Liver (tissue), 9 donors: ENCODE data around the gene VOPP1. TPM values are rescaled to one million over a fixed set of nuclear protein-coding genes. Genes with fewer than 3 reads are reported as not detected.

Experiments
- DNase-seq: peaks from one replicate; pipeline ENCODE4 v3.0.0-alpha.2; 2017; ENCODE audit warnings: low spot score
- H3K27ac ChIP-seq, 2 donors: one replicate each; pipeline ENCODE4 v1.7.0; 2013; ENCODE audit warnings: inconsistent platforms in 2 of 2, low read length in 2 of 2, control low read depth in 1 of 2, low read depth in 1 of 2, mild to moderate bottlenecking in 1 of 2
- H3K27me3 ChIP-seq, 4 donors: one replicate each; pipeline versions ENCODE4 v1.6.1 to v1.7.0; 2013; ENCODE audit warnings: low read length in 3 of 4, inconsistent platforms in 1 of 4, mild to moderate bottlenecking in 1 of 4, moderate library complexity in 1 of 4; ENCODE audit not compliant: control insufficient read depth in 4 of 4, insufficient read depth in 4 of 4
- H3K36me3 ChIP-seq, 4 donors: one replicate each; pipeline versions ENCODE4 v1.6.1 to v1.7.0; 2013; ENCODE audit warnings: low read length in 3 of 4, mild to moderate bottlenecking in 3 of 4, low read depth in 1 of 4, moderate library complexity in 1 of 4; ENCODE audit not compliant: control insufficient read depth in 4 of 4, insufficient read depth in 3 of 4
- H3K4me1 ChIP-seq, 4 donors: one replicate each; pipeline versions ENCODE4 v1.6.1 to v1.7.0; 2013; ENCODE audit warnings: low read length in 3 of 4, mild to moderate bottlenecking in 3 of 4, moderate library complexity in 1 of 4; ENCODE audit not compliant: control insufficient read depth in 4 of 4, insufficient read depth in 4 of 4
- H3K4me3 ChIP-seq, 3 donors: one replicate each; pipeline versions ENCODE4 v1.6.1 to v1.7.0; 2013; ENCODE audit warnings: low read length in 3 of 3, control low read depth in 1 of 3, low read depth in 1 of 3, mild to moderate bottlenecking in 1 of 3
- H3K9ac ChIP-seq, 2 donors: one replicate each; pipeline ENCODE4 v1.7.0; 2013; ENCODE audit warnings: low read length in 2 of 2, mild to moderate bottlenecking in 2 of 2, moderate library complexity in 2 of 2, control low read depth in 1 of 2, low read depth in 1 of 2
- H3K9me3 ChIP-seq, 4 donors: one replicate each; pipeline versions ENCODE4 v1.6.1 to v1.7.0; 2013; ENCODE audit warnings: low read length in 3 of 4; ENCODE audit not compliant: control insufficient read depth in 4 of 4
- FOXA1 ChIP-seq: IDR thresholded peaks from 2 replicates; pipeline ENCODE4 v1.6.1; 2016; ENCODE audit warnings: antibody characterized with exemption
- FOXA2 ChIP-seq: IDR thresholded peaks from 2 replicates; pipeline ENCODE4 v1.6.1; 2016; ENCODE audit warnings: antibody characterized with exemption
- HNF4G ChIP-seq: IDR thresholded peaks from 2 replicates; pipeline ENCODE4 v1.6.1; 2016; ENCODE audit warnings: antibody characterized with exemption
- JUND ChIP-seq, 2 donors: IDR thresholded peaks; 2 replicates each; pipeline ENCODE4 v1.6.1; 2016; ENCODE audit warnings: antibody characterized with exemption in 2 of 2
- MAX ChIP-seq: IDR thresholded peaks from 2 replicates; pipeline ENCODE4 v1.6.1; 2016; ENCODE audit warnings: antibody characterized with exemption
- RXRA ChIP-seq, 2 donors: IDR thresholded peaks; 2 replicates each; pipeline ENCODE4 v1.6.1; 2017 to 2018; ENCODE audit warnings: antibody characterized with exemption in 2 of 2, mild to moderate bottlenecking in 1 of 2
- TAF1 ChIP-seq: conservative IDR thresholded peaks from 2 replicates; pipeline ENCODE4 v1.6.1; 2016; ENCODE audit warnings: antibody characterized with exemption, mild to moderate bottlenecking
- YY1 ChIP-seq: IDR thresholded peaks from 2 replicates; pipeline ENCODE4 v1.6.1; 2016; ENCODE audit warnings: antibody characterized with exemption, mild to moderate bottlenecking
- whole genome bisulfite sequencing: extraction: QIAGEN DNeasy Blood & Tissue Kit; methylation state at CpG from one replicate; pipeline ENCODE4 v1.1.7; 2013; 5-methylcytosine and 5-hydroxymethylcytosine counted together
- polyA plus RNA-seq, 2 donors: library from polyadenylated mRNA; stranded (reverse) in 1 of 2; unstranded in 1 of 2; fragments of 200-250 nt in 1 of 2; fragments of >200 nt in 1 of 2; fragmentation: Nextera tagmentation in 1 of 2; extraction: Ambion mirVana in 1 of 2; gene quantifications; one replicate each; pipeline versions ENCODE4 v1.2.1 to v1.2.3, GENCODE V29; 2013 to 2015
- total RNA-seq, 2 donors: library from RNA; depleted of rRNA; stranded (reverse); fragments of >200 nt; gene quantifications; one replicate each; pipeline ENCODE4 v1.2.3, GENCODE V29; 2014
- TF ChIP-seq, protein P1 (sequence below): IDR thresholded peaks from 2 replicates; pipeline ENCODE4 v1.6.1; 2016; ENCODE audit warnings: antibody characterized with exemption
- TF ChIP-seq, protein P2 (sequence below): fragments of 150-350 bp; IDR thresholded peaks from 2 replicates; pipeline ENCODE4 v1.5.1; 2017; ENCODE audit warnings: improper control_type of control experiment, low read depth, low read length; ENCODE audit not compliant: missing input control
- donor health status: healthy.
- donor health status: healthy.
- donor health status: healthy.
- donor health status: healthy.
- donor health status: healthy.

VOPP1 gene
- total and polyA plus RNA-seq, 4 donors: 11.5 to 23.8 (median 21.7) TPM

DNA sequence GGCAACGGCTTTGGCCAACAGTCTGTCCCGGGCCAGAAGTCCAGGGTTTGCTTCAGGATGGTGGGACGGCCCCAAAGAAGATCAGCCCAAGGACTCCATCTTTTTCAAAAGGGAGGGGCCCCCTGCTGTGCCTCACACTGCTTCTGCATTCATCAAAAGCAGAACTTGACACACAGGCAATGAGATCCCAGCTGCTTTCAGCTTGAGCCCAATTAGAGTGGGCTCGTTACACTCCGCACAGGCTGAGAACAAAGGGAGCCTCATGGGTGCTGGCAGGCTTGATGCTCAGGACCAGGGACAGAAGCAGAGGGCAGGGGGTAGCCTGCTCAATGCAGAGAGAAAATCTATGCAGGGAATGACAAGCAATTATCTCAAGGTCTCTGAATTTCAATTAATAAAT is 45.5 kb downstream of the VOPP1 start:
- DNase-seq: no peak
- Histone ChIP-seq H3K9ac (no peak overlapping the region), H3K4me3 (no peak overlapping the region), H3K27ac (no peak overlapping the region), H3K9me3 (no peaks in the 10 kb centered on the region), H3K36me3 (no peaks in the 10 kb centered on the region), H3K27me3 (no peaks in the 10 kb centered on the region), H3K4me1 (peaks cover 4 to 10% (median 6%) of the 10 kb centered on the region in 4 donors)
- 78% methylated on average over 5 of the region's 5 CpGs for WGBS
- TF ChIP-seq FOXA2 (no peak), JUND (IDR thresholded peaks at IDR 0.05) (no peak)

DNA sequence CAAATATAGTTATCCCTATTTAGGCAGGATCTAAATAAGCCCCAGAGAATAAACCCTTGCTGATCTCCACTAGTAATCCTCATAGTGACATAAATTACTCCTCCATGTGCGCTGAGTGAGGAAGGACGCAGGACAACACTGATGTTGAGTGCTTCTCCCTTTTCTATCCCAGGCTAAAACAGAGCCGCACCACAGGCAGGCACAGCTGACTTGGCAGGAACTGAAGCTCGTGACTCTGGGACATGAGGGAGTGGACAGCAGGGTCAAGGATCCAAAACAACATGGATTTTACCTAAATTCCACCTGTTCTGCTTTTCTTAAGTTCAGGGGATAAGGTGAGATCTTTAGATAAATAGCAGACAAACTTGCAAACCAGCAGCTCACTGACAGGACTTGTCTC is 46.0 kb downstream of the VOPP1 start:
- 80% methylated on average over 4 of the region's 4 CpGs for WGBS
- TF ChIP-seq RXRA (IDR thresholded peaks at IDR 0.05) (no peak), MAX (no peak), FOXA1 (no peak), HNF4G (no peak)
- TF ChIP-seq, protein P1, sequence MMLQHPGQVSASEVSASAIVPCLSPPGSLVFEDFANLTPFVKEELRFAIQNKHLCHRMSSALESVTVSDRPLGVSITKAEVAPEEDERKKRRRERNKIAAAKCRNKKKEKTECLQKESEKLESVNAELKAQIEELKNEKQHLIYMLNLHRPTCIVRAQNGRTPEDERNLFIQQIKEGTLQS: no peak
- Histone ChIP-seq H3K27ac (no peak overlapping the region), H3K9me3 (no peaks in the 10 kb centered on the region), H3K4me1 (peaks cover 4 to 10% (median 7%) of the 10 kb centered on the region in 4 donors), H3K9ac (no peak overlapping the region), H3K36me3 (no peaks in the 10 kb centered on the region), H3K27me3 (no peaks in the 10 kb centered on the region), H3K4me3 (no peak overlapping the region)
- no peak for DNase-seq

DNA sequence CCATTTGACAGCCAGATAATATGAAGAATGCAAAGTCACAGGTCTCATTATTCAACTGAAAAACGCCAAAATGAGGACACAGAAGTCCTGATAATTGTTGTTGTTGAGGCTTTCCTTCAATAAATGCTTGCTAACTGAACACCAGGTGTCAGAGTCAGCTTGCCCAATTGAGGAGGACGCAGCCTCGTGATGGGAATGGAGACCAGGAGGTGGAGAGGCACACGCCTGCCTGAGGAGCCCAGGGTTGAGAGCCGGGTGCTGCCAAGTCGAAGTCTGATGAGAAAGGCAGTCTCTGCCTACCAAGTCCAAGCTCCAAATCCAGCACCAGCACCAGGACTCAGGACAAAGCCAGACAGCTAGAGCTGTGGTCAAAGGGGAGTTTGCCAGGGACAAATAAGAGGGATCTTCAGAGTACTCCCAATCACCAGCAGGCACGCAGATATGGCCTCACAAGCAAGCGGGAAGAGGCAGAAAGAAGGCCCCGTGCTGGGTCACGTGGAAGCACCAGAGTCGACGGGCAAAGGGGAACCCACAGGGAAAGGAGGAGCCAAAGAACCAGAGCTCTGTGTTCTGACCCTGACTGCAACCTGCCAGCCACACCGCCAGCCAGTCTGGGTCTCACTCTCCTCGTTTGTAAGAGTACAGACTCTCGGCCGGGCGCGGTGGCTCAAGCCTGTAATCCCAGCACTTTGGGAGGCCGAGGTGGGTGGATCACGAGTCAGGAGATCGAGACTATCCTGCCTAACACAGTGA is 47.6 kb downstream of the VOPP1 start:
- H3K27ac ChIP-seq: no peak overlapping the region
- DNase-seq: no peak
- H3K4me1 ChIP-seq: peaks cover 4 to 10% (median 7%) of the 10 kb centered on the region in 4 donors
- no peak overlapping the region for H3K9ac ChIP-seq
- 91% methylated on average over 21 of the region's 21 CpGs for WGBS
- H3K9me3 ChIP-seq: no peaks in the 10 kb centered on the region
- no peak overlapping the region for H3K4me3 ChIP-seq
- no peak for TF ChIP-seq MAX
- TF ChIP-seq TAF1: no peak
- no peak for TF ChIP-seq JUND (IDR thresholded peaks at IDR 0.05)
- TF ChIP-seq FOXA2: no peak
- TF ChIP-seq, protein P2, sequence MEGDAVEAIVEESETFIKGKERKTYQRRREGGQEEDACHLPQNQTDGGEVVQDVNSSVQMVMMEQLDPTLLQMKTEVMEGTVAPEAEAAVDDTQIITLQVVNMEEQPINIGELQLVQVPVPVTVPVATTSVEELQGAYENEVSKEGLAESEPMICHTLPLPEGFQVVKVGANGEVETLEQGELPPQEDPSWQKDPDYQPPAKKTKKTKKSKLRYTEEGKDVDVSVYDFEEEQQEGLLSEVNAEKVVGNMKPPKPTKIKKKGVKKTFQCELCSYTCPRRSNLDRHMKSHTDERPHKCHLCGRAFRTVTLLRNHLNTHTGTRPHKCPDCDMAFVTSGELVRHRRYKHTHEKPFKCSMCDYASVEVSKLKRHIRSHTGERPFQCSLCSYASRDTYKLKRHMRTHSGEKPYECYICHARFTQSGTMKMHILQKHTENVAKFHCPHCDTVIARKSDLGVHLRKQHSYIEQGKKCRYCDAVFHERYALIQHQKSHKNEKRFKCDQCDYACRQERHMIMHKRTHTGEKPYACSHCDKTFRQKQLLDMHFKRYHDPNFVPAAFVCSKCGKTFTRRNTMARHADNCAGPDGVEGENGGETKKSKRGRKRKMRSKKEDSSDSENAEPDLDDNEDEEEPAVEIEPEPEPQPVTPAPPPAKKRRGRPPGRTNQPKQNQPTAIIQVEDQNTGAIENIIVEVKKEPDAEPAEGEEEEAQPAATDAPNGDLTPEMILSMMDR: no peak
- no peak for TF ChIP-seq YY1
- no peak for TF ChIP-seq RXRA (IDR thresholded peaks at IDR 0.05)
- H3K36me3 ChIP-seq: no peaks in the 10 kb centered on the region
- H3K27me3 ChIP-seq: no peaks in the 10 kb centered on the region

- peaks cover 0 to 6% (median 0%) of the 10 kb centered on the region in 4 donors for H3K36me3 ChIP-seq
- no peaks in the 10 kb centered on the region for H3K9me3 ChIP-seq
- WGBS: 68% methylated on average over 2 of the region's 2 CpGs
- H3K27me3 ChIP-seq: no peaks in the 10 kb centered on the region
- no peak overlapping the region for H3K9ac ChIP-seq
- no peak overlapping the region for H3K27ac ChIP-seq
- no peak for DNase-seq
- no peak for TF ChIP-seq JUND (IDR thresholded peaks at IDR 0.05)
- peaks cover 4 to 9% (median 7%) of the 10 kb centered on the region in 4 donors for H3K4me1 ChIP-seq
- no peak overlapping the region for H3K4me3 ChIP-seq
Observed at GRCh38 chr7:55523366-55523765, 48.9 kb downstream of the VOPP1 start.
